Endodermal cell (in vitro differentiated cells): ENCODE measurements around the gene INSM2. TPM values are rescaled to one million over a fixed set of nuclear protein-coding genes. Genes with fewer than 3 reads are reported as not detected.

ENCODE experiments used
- DNase-seq: peaks from one replicate; pipeline ENCODE4 v3.0.0-alpha.2; 2017
- H3K27ac ChIP-seq: 2 replicates; pipeline ENCODE4 v1.5.1; 2013; ENCODE audit warnings: mild to moderate bottlenecking, low read depth, low read length, moderate library complexity
- H3K27me3 ChIP-seq: 2 replicates; pipeline ENCODE4 v1.6.1; 2013; ENCODE audit warnings: mild to moderate bottlenecking, low read length, moderate library complexity; ENCODE audit not compliant: insufficient read depth, control insufficient read depth, poor library complexity, severe bottlenecking
- H3K36me3 ChIP-seq: 2 replicates; pipeline ENCODE4 v1.7.0; 2013; ENCODE audit warnings: mild to moderate bottlenecking, low read length, moderate library complexity; ENCODE audit not compliant: control insufficient read depth, insufficient read depth
- H3K4me1 ChIP-seq: one replicate; pipeline ENCODE4 v1.7.0; 2013; ENCODE audit warnings: low read length; ENCODE audit not compliant: control insufficient read depth, insufficient read depth
- H3K4me3 ChIP-seq: 2 replicates; pipeline ENCODE4 v1.5.1; 2013; ENCODE audit warnings: mild to moderate bottlenecking, low read length, moderate library complexity
- H3K9ac ChIP-seq: 2 replicates; pipeline ENCODE4 v1.6.1; 2013; ENCODE audit warnings: mild to moderate bottlenecking, low read length, moderate library complexity; ENCODE audit not compliant: poor library complexity, severe bottlenecking; ENCODE audit errors: extremely low read depth
- H3K9me3 ChIP-seq: 2 replicates; pipeline ENCODE4 v1.6.1; 2013; ENCODE audit warnings: mild to moderate bottlenecking, low read length, moderate library complexity; ENCODE audit not compliant: control insufficient read depth
- H3K27ac Mint-ChIP-seq: 2 replicates; pipeline ENCODE4 v1.8.0; 2020; ENCODE audit warnings: mixed read lengths
- H3K27me3 Mint-ChIP-seq: 2 replicates; pipeline ENCODE4 v1.8.0; 2021; ENCODE audit warnings: mild to moderate bottlenecking, mixed read lengths; ENCODE audit not compliant: insufficient read depth
- H3K36me3 Mint-ChIP-seq: 2 replicates; pipeline ENCODE4 v1.8.0; 2020; ENCODE audit warnings: low read depth, mixed read lengths
- H3K4me1 Mint-ChIP-seq: 2 replicates; pipeline ENCODE4 v1.8.0; 2020; ENCODE audit warnings: mixed read lengths
- H3K4me3 Mint-ChIP-seq: 2 replicates; pipeline ENCODE4 v1.8.0; 2020; ENCODE audit warnings: mild to moderate bottlenecking, moderate library complexity, mixed read lengths
- H3K9me3 Mint-ChIP-seq: 2 replicates; pipeline ENCODE4 v1.8.0; 2020; ENCODE audit warnings: mild to moderate bottlenecking, mixed read lengths
- CTCF ChIP-seq: fragments of 200-600 bp; sonication (generic); conservative IDR thresholded peaks from 2 replicates; pipeline ENCODE4 v1.5.0; 2021; ENCODE audit warnings: antibody characterized with exemption, mild to moderate bottlenecking
- WGBS, 2 experiments: methylation state at CpG; one replicate each; pipeline versions ENCODE4 v1.1.5 to v1.1.7; 2013; ENCODE audit warnings: missing lambda C conversion rate in 2 of 2, mixed read lengths in 1 of 2; ENCODE audit not compliant: insufficient coverage in 1 of 2, insufficient read length in 1 of 2; 5-methylcytosine and 5-hydroxymethylcytosine counted together
- total RNA-seq, 2 donors: library from RNA; stranded (reverse); fragmentation: NEBNext Ultra II Directional in 1 of 2; extraction: Animal tissue kit (Norgen Biotek cat#: 25700) in 1 of 2; gene quantifications; 2 replicates in 1 of 2; 3 replicates in 1 of 2; pipeline ENCODE4 v1.2.1, GENCODE V29; 2021

INSM2 gene
- total RNA-seq, 2 donors from 2014 or later = 0.15 to 0.18 TPM

GRCh38 chr14:35565871-35566464 lies 32.0 kb downstream of the INSM2 start:
- no peaks in the 10 kb centered on the region for H3K27me3 Mint-ChIP-seq
- H3K4me3 ChIP-seq = no peak overlapping the region
- H3K27me3 ChIP-seq = no peaks in the 10 kb centered on the region
- no peak overlapping the region for H3K27ac ChIP-seq
- TF ChIP-seq CTCF = no peak
- H3K36me3 ChIP-seq = no peaks in the 10 kb centered on the region
- H3K4me1 Mint-ChIP-seq = no peaks in the 10 kb centered on the region
- H3K9me3 ChIP-seq = no peaks in the 10 kb centered on the region
- no peak for DNase-seq
- H3K36me3 Mint-ChIP-seq = no peaks in the 10 kb centered on the region
- H3K4me1 ChIP-seq = no peaks in the 10 kb centered on the region
- 95% methylated on average over 4 of the region's 4 CpGs for WGBS, 2 experiments
- no peak overlapping the region for H3K27ac Mint-ChIP-seq
- no peaks in the 10 kb centered on the region for H3K9me3 Mint-ChIP-seq
- no peak overlapping the region for H3K4me3 Mint-ChIP-seq
- H3K9ac ChIP-seq = no peak overlapping the region

GRCh38 chr14:35571598-35571997 lies 37.6 kb downstream of the INSM2 start:
- 83 to 94% methylated on average over 2 to 8 of the region's 8 CpGs for WGBS, 2 experiments
- no peak overlapping the region for H3K4me3 Mint-ChIP-seq

GRCh38 chr14:35573911-35574310 lies 39.9 kb downstream of the INSM2 start:
- no peak overlapping the region for H3K27ac ChIP-seq
- no peaks in the 10 kb centered on the region for H3K27me3 ChIP-seq
- H3K9me3 ChIP-seq = no peaks in the 10 kb centered on the region
- H3K36me3 ChIP-seq = no peaks in the 10 kb centered on the region
- no peak for DNase-seq
- WGBS, 2 experiments = 85 to 100% methylated on average over 2 of the region's 2 CpGs
- H3K4me3 ChIP-seq = no peak overlapping the region
- Mint-ChIP-seq H3K27ac (no peak overlapping the region), H3K36me3 (no peaks in the 10 kb centered on the region), H3K27me3 (no peaks in the 10 kb centered on the region), H3K9me3 (no peaks in the 10 kb centered on the region), H3K4me3 (no peak overlapping the region), H3K4me1 (no peaks in the 10 kb centered on the region)
- no peak for TF ChIP-seq CTCF
- no peak overlapping the region for H3K9ac ChIP-seq
- H3K4me1 ChIP-seq = no peaks in the 10 kb centered on the region

More at GRCh38 chr14:35571598-35571997, 37.6 kb downstream of the INSM2 start:
- no peaks in the 10 kb centered on the region for H3K27me3 ChIP-seq
- Mint-ChIP-seq H3K27me3 (no peaks in the 10 kb centered on the region), H3K9me3 (no peaks in the 10 kb centered on the region), H3K36me3 (no peaks in the 10 kb centered on the region), H3K4me1 (no peaks in the 10 kb centered on the region), H3K27ac (no peak overlapping the region)
- H3K9ac ChIP-seq = no peak overlapping the region
- H3K9me3 ChIP-seq = no peaks in the 10 kb centered on the region
- H3K36me3 ChIP-seq = no peaks in the 10 kb centered on the region
- no peak for DNase-seq
- no peaks in the 10 kb centered on the region for H3K4me1 ChIP-seq
- H3K27ac ChIP-seq = no peak overlapping the region
- no peak for TF ChIP-seq CTCF
- no peak overlapping the region for H3K4me3 ChIP-seq
